Natural killer cell treated with Interleukin-12 subunit alpha and Interleukin-12 subunit beta and Interleukin-15 and Interleukin-18, amount 100 ng/mL, for 72 hours (primary cell): ENCODE results near the gene CDKN2B. TPM values are rescaled to one million over a fixed set of nuclear protein-coding genes. Genes with fewer than 3 reads are reported as not detected.
"Not testable (repeated sequence)": the region's sequence is repeated elsewhere in the genome, so short reads cannot be mapped to it uniquely, and the experiment has no call there.

Experiments used
- ATAC-seq, 2 donors: fragments of 150-1000 bp; cut with Tn5 transposase in 1 of 2; sonication (Bioruptor Pico), chemical (Tn5 transposase) in 1 of 2; 2 replicates each; pipeline ENCODE4 v1.10.0; 2021
- DNase-seq: peaks from one replicate; pipeline ENCODE4 v3.0.0; 2022; ENCODE audit warnings: low spot score
- H3K27ac Mint-ChIP-seq, 2 donors: 1 replicate in 1 of 2; 2 replicates in 1 of 2; pipeline ENCODE4 v1.8.0; 2022; ENCODE audit warnings: mixed read lengths in 2 of 2, mild to moderate bottlenecking in 1 of 2, moderate library complexity in 1 of 2
- H3K27me3 Mint-ChIP-seq, 2 donors: 1 replicate in 1 of 2; 2 replicates in 1 of 2; pipeline ENCODE4 v1.8.0; 2022; ENCODE audit warnings: mixed read lengths in 2 of 2
- H3K36me3 Mint-ChIP-seq: one replicate; pipeline ENCODE4 v1.8.0; 2022; ENCODE audit warnings: mixed read lengths
- H3K4me1 Mint-ChIP-seq, 2 donors: 1 replicate in 1 of 2; 2 replicates in 1 of 2; pipeline ENCODE4 v1.8.0; 2022; ENCODE audit warnings: low read depth in 2 of 2, mixed read lengths in 2 of 2, mild to moderate bottlenecking in 1 of 2
- H3K4me3 Mint-ChIP-seq: one replicate; pipeline ENCODE4 v1.8.0; 2022; ENCODE audit warnings: mixed read lengths
- H3K9me3 Mint-ChIP-seq: 2 replicates; pipeline ENCODE4 v1.8.0; 2022; ENCODE audit warnings: mixed read lengths
- total RNA-seq, 2 donors: library from RNA; stranded (reverse); gene quantifications; one replicate each; pipeline ENCODE4 v1.2.3, GENCODE V29; 2022

Gene CDKN2B
- total RNA-seq, 2 donors from 2014 or later, result 1.6 to 5.0 TPM

DNA sequence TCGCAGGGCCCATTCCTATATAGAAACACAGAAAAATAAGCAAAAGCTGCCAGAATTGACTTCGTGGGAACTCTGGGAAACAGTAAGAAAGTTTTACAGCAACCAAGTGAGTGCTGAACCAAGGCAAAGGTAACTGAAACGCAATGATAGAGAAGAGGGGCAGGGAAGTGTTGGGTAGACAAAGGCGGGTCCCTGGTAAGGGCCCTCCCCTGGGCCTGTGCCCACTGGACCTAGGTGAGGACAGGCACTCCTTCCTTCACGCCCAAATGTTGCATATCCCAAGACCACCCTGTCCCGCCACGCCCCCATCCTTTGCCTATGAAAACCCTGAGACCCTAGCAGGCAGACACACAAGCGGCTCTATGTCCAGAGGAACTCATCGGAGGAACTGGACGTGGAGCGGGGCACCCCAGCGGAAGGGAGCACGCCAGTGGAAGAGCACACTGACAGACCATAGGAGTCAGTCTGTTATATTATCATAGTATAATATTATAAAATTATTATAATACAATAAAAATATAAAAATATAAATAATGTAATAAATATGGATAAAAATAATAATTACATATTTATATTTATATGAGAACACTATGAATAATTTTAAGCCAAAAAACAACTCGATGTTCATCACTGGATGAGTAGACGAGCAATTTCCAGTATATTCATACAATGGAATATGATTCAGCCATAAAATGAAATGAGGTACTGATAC, 42.8 kb downstream of the CDKN2B start:
- Mint-ChIP-seq H3K36me3 (peaks cover 33% of the 10 kb centered on the region), H3K27me3 (peaks cover 72 to 93% of the 10 kb centered on the region in 2 donors), H3K27ac (peak overlapping the region in 1 of 2 donors; percentile 31), H3K9me3 (peaks cover 3% of the 10 kb centered on the region), H3K4me1 (peaks cover 37 to 47% of the 10 kb centered on the region in 2 donors), H3K4me3 (peak overlapping the region; percentile 67)
- ATAC-seq, result no peak
- no peak for DNase-seq

DNA sequence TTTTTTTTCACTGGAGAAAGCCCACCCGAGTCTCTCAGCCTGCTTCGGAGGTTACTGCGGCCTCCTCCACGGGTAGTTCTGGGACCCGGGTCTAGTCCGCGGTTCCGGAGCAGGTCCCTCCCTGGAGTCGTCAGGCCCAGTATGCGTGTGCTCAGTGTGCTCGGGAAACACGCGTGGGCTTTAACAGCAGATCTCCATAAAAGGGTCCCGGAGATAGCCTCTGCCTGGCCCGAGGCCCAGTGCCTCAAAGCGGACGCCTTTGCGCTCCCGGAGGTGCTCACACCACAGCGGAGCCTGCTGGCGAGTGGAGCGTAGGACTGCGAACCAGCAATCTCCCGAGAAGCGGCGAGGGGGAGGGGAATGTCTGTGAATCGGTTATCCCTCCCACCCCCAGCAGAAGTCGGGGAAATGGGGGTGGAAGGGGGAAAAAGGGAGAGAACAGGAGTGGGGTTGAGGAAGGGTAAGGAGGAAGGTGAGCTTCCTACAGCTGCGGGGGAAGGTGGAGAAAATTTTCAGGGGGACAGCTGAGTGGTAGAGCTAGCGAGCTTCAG, 43.6 kb downstream of the CDKN2B start:
- H3K9me3 Mint-ChIP-seq, result peaks cover 3% of the 10 kb centered on the region
- H3K36me3 Mint-ChIP-seq, result peaks cover 29% of the 10 kb centered on the region
- peaks cover 34 to 44% of the 10 kb centered on the region in 2 donors for H3K4me1 Mint-ChIP-seq
- H3K27ac Mint-ChIP-seq, result peak overlapping the region; percentile 31 to 64
- DNase-seq (no peak), ATAC-seq (peak; percentile 78 to 81)
- H3K27me3 Mint-ChIP-seq, result peaks cover 72 to 90% of the 10 kb centered on the region in 2 donors
- peak overlapping the region; percentile 67 for H3K4me3 Mint-ChIP-seq

DNA sequence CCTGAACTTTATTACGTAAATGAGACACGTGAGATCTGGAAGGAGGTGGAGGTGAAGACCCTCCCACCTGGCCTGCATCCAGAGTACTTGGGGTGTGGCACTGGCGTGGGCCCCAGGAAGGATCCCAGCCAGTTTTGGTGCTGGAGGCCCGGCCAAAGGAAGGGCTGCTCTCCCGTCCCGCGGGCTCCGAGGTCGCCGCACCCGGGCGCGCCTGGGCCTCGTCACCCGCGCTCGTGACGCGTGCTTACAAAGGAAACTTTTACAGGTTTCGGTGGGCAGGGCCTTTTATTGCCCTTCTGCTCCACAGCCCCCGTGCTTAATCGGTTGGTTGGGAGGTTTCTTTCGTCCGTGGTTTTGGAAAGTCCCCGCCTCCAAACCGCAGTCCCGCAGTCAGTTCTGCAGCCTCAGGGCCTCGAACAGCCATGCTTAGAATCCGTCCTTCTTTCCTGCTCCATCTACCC, 44.1 kb downstream of the CDKN2B start:
- Mint-ChIP-seq H3K36me3 (peaks cover 29% of the 10 kb centered on the region), H3K4me1 (peaks cover 31 to 44% of the 10 kb centered on the region in 2 donors), H3K9me3 (peaks cover 3% of the 10 kb centered on the region), H3K27me3 (peaks cover 70 to 90% of the 10 kb centered on the region in 2 donors), H3K4me3 (peak overlapping the region; percentile 67), H3K27ac (peak overlapping the region in 1 of 2 donors; percentile 31)
- no peak for DNase-seq
- ATAC-seq, result peak; percentile 74 to 79

DNA sequence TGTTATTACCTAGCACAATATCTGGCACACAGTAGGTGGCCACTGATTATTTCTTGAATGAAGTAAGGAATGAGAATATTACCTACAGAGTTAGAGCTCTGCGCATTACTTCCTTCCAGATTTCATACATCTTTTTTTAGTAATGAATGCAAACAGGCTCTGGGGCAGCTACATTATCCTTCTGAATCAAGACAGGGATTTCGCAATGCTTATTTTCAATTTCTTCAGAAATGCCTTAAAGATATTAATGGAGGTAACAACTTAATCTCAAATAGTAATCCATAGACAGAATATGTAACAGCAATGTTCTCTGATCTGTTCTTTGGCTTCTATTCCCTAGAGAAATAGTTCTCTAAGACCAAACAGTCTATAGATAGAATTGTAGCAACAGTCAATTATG, 47.5 kb downstream of the CDKN2B start:
- Mint-ChIP-seq H3K27ac (no peak overlapping the region), H3K4me1 (peaks cover 14 to 22% of the 10 kb centered on the region in 2 donors), H3K9me3 (peaks cover 3% of the 10 kb centered on the region), H3K27me3 (peaks cover 51 to 61% of the 10 kb centered on the region in 2 donors), H3K36me3 (peaks cover 17% of the 10 kb centered on the region), H3K4me3 (no peak overlapping the region)
- ATAC-seq, result no peak
- no peak for DNase-seq

DNA sequence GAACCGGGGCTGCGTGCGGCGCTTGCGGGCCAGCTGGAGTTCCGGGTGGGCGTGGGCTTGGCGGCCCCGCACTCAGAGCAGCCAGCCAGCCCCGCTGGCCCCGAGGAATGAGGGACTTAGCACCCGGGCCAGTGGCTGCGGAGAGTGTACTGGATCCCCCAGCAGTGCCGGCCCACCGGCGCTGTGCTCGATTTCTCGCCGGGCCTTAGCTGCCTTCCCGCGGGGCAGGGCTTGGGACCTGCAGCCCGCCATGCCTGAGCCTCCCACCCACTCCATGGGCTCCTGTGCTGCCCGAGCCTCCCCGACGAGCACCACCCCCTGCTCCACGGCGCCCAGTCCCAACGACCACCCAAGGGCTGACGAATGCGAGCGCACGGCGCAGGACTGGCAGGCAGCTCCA, 49.8 kb downstream of the CDKN2B start:
- not testable (repeated sequence) for DNase-seq, ATAC-seq, H3K27ac Mint-ChIP-seq, H3K9me3 Mint-ChIP-seq, H3K4me3 Mint-ChIP-seq, H3K4me1 Mint-ChIP-seq, H3K36me3 Mint-ChIP-seq
- H3K27me3 Mint-ChIP-seq, result peaks cover 41 to 52% of the 10 kb centered on the region in 2 donors

DNA sequence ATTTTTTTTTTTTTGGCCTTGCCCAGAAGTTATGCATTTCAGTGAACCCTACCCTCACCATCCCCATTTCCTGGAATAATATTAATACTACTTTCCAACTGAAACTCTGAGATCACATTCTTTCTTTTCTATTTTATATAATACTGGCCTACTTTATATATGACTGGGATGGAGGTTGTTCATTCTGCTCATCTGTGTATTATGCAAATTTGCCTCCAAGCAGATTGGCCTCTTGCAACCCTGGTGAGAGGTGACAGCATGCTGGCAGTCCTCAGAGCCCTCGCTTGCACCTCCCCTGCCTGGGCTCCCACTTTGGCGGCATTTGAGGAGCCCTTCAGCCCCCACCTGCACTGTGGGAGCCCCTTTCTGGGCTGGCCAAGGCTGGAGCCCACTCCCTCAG, 50.3 kb downstream of the CDKN2B start:
- Mint-ChIP-seq H3K27ac (no peak overlapping the region), H3K27me3 (peaks cover 37 to 52% of the 10 kb centered on the region in 2 donors), H3K36me3 (peaks cover 6% of the 10 kb centered on the region), H3K4me3 (no peak overlapping the region), H3K4me1 (no peaks in the 10 kb centered on the region), H3K9me3 (peaks cover 3% of the 10 kb centered on the region)
- ATAC-seq, result peak in 1 of 2 donors; percentile 41
- no peak for DNase-seq

Other genes starting within 250 kb of the CDKN2B start
- gene MTAP, start 206.7 kb downstream of the CDKN2B start, total RNA-seq, result 10 to 100 TPM; 32.9 to 61.3 TPM
- gene CDKN2A, start 14.9 kb downstream of the CDKN2B start, total RNA-seq, result 10 to 100 TPM in 1 of 2 donors, 1 to 10 TPM in 1; 3.9 to 15.7 TPM
- 1 to 10 TPM; 2.0 to 2.4 TPM for gene CDKN2B-AS1, start 14.5 kb downstream of the CDKN2B start, total RNA-seq